Activated T-helper 9 cell treated with anti-CD3 and anti-CD28 coated beads, Interleukin-2, amount 50 U/mL, for 16 hours (primary cell): ENCODE measurements around the gene PKIB.
"Not testable (repeated sequence)": the region's sequence is repeated elsewhere in the genome, so short reads cannot be mapped to it uniquely, and the experiment has no call there.

ENCODE experiments used
- DNase-seq: peaks from one replicate; pipeline ENCODE4 v3.0.0-alpha.2; 2020; ENCODE audit warnings: low read depth

Gene PKIB

DNA sequence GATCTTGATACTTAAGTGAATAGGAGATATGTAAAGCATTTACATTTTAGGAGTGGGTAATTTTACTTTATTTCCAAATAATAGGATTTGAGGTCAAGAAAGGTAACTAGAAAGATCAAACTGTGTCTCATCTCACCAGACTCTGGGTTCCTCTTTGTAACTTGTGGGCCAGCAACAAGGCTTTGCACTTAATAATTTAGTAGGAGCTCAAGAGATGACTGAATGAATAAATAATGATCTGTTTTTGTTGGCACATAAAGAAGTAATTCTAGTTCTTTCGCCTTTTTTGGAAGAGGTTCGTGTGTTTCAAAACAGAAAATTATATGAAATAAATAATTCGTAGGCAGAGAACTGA is 101.9 kb downstream of the PKIB start:
- no peak for DNase-seq

DNA sequence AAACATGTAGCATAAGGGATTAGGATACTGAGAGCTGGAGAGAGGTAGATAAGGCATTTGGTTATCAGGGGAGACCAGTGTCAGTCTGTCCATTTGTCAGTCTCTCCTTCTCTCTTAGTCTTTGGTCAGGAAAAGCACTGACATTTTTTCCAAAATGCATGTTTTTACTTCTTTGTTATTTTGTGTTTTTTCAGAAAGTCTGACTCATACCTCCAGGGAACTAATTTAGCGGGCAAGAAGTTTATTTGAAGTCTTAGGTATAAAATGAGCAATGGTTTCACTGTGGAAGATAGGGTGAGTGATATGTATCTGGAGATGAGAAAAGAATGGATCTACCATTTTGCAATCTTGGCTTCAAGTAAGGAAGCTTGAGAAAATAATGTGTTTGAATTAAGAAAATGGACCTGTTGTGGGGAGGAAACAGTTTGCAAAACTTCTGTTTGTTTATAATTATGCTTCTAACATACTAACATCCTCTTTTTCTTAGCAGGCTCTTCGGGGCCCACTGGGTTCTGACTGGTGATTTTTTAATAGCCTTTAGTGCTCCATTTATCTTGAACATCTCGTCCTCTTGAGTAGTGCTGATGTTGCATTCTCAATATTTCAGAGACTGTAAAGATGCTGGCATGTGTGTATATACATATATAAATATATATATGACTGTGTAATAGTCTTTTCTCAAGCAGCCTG is 102.4 kb downstream of the PKIB start:
- DNase-seq: no peak

DNA sequence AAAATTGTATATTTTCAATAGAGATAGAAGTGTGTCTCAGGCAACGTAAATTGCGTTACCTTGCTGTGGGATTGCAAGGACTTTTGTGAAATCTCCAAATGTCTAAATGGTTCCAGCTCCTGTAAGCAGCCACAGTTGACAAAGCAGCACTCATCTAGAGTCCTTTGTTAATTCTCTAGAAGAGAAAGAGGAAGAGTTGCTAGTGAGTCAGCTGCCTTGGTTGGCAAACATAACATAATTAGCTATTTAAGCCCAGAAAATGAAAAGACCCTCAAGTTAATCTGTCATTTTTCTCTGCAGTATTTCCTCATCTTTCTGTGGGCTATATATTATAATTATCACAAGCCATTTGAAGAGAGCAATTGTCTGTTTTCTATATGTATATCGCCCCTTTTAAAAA is 102.9 kb downstream of the PKIB start:
- no peak for DNase-seq

DNA sequence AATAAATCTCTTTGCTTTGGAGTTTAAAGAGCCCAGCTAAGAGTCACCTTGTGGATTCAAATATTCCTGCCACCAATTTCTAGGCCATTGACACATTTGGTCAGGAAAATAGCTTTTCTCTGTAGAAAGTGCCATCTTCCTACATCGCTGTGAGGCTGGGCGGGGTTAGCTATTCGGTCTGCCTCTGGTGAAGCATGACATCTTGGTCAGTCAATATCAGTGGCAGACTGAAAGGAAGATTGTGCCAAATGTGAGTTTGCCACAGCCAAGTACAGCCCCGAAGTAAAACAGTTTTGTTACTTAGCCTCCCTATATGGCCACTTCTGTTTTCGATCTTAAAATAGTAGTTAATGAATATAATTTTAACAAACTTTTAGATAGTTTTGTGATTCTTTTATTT is 103.9 kb downstream of the PKIB start:
- no peak for DNase-seq

DNA sequence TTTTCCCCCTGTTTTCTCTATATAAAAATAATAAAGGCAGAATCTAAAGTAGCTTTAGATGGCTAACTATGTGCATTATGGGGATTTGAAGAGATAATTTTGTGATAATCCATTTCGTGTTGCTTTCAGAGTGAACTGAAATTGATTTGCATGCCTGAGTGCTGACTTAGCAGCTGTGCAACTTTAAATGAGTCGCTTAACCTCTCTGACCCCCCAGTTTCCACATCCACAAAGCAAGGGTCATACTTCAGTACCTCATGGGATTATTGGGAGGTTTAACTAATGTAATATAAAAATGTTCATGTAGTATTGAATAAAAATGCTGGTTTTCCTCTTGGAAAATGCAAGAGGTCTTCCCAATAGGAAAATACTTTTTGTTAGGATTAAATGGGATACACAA is 105.5 kb downstream of the PKIB start:
- DNase-seq: no peak

DNA sequence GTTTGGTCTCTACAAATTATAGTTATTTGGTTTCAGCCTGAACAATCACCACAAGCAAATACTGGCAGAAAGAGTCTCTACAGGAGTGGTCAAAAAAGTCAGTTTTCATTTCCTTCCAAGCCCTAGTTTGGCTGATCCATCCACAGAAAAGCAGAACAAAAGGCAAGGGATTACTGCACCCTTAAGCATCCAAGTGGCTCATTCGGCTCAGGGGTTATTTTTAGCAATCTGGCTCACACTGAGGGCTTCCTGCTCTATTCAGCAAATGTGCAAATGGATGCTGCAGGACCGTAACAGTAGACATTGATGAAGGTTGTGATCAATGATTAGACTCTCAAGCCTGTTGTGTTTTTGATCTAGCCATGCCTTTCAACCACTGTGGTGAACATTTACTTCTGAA is 107.1 kb downstream of the PKIB start:
- no peak for DNase-seq

DNA sequence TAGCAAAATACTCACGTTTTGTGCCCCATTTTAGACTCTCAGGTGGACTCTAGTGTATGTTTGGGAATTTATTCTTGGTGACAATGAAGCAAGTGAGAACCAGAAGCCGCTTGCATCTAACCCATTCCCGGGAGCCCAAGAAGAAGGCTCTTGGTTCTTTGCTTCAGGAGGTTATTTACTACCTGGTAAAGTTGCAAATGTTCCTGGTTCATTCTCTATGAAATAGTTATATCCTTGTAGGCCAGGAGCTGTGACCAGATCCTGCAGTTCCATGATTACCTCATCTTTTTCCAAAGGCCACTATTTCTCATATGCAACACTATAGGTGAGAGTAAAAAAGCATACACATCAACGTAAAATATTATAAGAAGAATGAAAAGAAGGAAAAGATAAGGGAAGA is 108.4 kb downstream of the PKIB start:
- no peak for DNase-seq

DNA sequence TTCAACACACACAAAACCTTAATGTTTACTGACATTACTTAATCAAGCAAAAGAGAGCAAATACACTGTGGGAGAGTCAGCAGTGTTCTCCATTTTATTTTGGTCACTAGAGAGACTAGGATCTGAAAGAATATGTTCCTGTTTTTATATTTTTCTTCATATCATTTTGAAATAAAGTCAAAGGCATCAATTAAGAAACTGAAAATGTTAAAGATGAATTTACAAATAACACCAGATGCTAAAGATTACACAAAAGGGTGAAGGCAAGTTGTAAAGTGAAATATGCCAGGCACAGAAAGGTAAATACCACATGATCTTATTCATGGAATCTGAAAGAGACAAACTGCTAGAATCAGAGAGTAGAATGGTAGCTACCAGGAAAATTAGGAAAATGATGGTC is 109.0 kb downstream of the PKIB start:
- no peak for DNase-seq

DNA sequence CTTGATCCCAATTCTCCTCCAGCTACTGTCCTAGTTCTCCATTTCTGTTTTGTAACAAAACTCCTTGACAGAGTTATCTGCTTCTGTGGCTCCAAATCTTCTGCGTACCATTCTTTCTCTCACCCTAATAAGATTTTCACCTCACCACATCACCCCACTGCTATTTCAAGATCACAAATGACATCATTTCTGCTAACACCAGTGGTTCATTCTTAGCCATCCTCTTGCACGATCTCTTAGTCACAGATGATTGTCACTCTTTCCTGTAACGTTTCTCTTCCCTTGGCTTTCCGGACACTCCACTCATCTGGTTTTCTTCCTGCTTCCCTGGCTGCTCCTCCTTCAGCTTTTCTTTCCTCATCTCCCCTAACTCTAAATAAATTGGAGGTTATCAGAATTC is 112.5 kb downstream of the PKIB start:
- DNase-seq: no peak

DNA sequence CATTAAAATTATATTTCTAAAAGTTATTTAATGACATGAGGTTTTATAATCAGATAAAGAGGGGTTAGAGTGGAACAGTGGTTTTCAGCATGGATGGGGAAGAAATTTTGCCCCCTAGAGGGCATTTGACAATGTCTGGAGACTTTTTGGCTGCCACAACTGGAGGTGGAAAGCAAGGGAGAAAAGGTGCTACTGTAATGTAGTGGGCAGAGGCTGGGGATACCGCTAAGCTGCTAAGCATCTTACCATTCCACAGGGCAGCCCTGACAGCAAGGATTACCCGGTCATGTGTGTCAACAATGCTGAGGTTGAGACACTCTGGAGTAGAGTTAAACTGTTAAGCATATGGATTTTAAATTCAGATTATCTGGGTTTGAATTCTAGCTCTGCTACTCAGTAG is 116.4 kb downstream of the PKIB start:
- no peak for DNase-seq

DNA sequence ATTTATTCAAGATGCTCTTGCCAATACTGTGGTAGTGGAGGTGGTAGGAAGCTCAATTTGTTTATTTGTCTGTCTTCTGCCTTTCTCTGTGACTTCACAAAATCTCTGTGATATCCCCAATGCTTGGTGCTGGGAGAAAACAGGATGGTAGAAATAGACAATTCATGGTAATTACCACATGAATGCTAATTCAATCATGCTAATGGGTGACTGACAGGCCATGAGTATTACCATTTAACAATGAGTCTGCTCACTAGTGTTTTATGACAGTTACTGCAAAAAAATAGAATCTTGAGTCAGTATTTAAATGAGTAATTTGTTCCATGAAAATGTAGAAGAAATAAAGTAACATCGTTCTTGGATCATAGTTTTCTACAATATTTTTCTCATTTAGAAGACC is 117.0 kb downstream of the PKIB start:
- no peak for DNase-seq

DNA sequence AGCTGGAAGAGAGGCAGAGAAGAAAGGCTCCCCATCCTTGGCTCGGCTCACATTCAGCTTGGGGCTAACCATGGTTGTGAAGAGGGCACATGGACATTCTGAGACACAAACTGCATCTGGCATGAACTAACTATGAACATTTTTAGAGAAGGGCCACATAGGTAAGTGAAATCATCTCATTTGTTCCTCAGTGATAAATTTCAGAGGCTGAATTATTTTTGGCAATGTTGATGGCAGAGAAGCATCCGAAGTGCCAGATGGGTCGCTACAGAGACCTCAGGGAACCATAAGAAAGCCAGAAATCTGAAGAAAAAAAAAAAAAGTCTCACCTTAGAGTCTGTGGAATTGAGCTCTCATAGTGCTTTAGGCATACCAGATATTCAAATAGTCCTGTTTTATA is 120.1 kb downstream of the PKIB start:
- no peak for DNase-seq

DNA sequence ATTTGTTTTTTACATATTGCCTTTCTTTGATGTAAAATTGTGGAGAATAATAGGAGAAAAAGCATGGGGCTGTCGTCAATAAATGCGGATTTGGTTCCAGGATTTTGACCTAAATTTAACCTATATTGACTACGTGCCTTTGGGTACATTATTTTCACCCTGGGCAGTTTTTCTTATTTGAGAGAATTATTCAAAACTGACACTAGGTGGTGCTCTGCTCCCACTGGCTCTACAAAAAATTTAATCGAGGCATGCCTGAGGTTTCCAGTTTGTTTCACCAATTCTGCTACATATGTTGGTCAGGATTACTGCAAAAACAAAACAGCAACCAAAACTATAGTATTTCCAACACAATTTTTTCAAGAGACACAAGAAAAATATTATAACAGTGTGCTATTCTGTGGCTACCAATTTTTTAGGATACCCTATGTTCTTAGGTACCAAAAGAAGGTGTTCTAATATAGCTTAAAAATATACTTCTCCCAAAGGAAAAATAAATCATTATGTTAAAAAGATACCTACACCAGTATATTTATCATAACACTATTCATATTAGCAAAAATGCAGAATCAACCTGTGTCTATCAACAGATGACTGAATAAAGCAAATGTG is 120.7 kb downstream of the PKIB start:
- no peak for DNase-seq

DNA sequence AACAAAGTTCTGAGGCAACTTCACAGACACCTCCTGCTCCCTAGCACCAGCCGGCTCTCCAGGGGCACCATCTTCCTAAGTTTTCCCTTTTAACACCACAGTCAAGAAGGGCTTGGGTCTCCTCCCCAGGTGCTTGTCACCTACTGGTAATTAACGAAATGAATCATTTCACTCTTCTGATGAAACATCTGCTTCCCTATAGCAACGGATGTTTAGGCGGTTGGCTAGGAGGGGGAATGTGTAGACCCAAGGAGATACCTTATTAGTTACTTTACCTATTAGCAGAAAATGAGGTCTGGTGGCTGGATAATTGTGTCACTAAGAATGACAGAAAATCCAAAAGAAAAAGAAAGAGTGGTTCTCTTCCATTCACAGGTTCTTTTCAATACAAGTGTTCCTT is 123.1 kb downstream of the PKIB start:
- DNase-seq: no peak

DNA sequence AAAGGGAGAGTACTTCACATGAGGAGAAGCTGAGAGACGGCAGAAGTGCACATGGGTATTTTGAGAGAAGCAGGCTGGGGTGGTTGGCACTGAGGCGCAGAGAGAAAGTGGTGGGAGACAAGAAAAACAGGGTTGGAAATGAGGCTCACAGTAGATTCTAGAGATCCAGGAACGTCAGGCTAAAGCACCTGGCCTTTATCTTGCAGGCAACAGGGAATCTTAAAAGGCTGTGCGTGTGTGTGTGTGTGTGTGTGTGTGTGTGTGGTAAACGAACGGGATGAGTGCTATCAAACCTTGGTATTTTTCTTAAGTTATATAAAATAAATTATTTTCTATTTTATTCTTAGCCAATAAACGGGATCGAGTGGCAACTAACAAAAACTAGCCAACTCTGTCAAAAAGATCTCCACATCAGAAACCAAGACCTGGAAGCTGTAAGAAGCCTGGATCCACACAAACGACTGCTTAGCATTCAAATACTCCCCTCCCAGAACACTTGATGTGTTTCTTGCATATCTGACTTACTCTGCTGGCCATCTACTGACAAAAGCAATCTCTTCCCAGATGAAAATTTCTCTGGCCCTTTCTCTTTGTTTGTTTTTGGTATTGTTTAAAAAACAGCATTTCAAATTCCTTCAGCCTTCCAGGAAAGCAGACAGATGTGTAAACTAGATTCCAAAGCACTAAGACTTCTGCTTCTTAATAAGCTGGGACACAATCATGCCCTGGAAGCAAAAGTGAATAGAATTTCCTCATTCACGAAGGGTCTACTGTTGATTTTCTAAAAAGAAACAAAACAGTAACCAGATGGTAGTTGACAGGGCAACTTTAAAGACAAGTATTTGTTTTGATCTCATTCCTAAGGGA is 124.6 kb downstream of the PKIB start:
- no peak for DNase-seq

DNA sequence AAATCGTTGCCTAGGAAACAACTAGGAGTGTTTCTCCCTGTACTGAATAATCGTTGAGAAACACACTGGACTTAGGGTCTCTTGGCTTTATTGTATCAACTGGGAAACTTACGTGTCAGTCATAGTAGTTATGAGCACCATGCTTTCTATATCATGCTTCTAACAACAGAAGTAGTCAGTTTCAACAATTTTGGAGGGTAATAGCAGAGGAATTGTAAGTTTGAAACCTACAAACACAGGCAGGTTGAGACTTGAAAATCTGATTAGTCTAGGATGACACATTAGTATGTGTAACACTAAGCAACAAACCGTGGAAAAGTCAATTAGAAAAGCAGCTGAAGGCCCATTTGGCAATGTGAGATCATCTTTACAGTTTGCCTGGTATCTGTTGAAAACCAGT is 125.4 kb downstream of the PKIB start:
- no peak for DNase-seq

DNA sequence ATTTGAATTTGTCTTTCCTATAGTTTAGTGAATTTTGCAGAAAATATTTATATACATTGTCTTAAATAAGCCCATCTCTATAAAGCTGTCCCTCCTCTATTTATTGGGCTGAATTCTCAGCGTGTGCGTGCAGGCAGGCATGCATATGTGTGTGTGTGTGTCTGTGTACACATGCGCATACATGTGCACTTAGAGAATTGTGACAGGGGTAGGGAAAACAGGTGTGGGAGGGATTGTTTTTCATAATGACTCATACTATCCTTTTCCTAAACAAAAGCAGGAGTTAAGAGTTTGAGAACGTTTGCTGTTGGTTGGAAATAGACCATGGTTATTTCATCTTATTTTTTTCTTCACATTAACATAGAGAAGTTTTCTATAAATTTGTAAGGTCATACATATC is 126.0 kb downstream of the PKIB start:
- no peak for DNase-seq

DNA sequence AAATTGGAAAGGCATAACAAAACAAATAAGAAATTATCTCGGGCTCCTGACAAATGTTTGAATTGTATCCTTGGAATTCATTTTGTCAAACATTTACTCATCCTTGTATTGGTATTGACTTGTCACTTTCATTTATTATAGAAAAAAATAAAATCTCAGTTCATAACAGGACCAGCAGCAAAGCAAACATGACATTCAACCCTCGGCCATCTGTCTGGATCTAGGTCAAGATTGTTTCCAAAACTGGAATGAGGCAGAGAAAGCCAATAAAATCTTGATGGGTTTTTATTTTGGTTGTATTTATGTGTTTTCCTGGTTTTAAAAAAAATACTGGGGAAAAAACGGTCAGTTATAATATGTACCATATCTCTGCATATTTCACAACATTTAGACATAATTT is 126.4 kb downstream of the PKIB start:
- DNase-seq: no peak

DNA sequence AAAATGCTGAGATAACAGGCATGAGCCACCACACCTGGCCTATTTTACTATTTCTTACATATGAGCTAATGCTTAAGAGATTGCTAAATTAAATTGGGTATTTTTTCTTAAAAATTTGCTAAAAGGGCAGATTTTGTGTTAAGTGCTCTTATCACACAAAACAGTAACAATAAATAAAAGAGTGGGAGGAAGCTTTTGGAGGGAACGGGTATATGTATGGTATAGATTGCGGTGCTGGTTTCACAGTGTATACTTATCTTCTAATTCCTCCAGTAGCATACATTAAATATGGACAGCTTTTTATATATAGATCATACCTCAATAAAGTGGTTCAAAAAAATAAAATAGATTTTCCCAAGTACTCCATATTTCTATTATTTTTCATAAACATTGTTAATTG is 129.9 kb downstream of the PKIB start:
- DNase-seq: no peak

DNA sequence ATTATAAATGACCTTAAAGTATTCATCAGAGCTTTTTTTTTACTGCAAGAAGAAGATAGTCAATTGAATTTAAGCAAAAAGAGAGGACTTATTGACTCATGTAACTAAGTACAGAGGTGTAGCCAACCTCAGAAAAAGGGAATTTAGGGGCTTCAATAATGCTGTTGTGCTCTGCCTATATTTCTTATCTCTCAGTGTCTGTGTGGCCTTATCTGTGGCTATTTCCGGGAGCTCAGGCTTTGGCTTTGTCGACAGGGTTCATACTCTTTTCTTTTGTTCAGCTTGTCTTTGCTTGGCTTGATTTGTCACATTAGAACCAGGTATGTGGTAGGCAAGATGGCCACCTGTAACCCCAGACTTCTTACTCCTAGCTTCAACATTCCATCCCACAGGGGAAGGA is 130.7 kb downstream of the PKIB start:
- no peak for DNase-seq

DNA sequence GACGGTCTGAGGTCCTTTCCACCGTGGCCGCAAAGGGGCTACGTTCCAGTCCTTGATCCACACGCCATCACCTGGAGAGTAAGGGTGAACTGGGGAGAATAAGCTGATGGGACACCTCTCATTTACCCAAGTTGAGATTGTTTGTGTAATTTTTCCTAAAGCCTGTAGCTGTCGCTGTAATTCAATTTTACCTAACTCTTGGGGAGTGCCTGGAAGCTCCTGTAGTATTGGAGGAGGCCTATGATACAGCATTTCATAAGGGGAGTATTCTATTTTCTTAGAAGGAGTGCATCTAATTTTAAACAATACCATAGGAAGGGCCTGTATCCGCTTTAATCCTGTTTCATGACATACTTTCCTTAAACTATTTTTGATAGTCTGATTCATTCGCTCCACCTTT is 134.0 kb downstream of the PKIB start:
- DNase-seq: not testable (repeated sequence)

DNA sequence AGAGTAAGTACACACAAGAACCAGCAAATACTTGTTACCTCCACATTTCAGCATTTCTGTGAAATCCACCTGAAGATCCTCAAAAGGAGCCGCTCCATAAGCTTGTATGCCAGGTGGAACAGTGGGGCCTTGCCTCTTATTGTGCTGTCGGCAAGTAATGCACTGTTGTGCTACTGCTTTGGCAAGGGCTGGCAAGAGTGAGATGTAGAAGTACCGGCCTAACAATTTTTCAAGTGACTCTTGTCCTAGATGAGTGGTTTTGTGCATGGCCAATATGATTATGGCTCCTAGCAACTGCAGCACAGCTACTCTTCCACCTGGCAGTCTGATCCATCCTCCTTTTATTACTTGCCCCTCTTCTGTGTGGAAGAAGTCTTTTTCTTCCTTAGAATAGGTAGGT is 134.7 kb downstream of the PKIB start:
- not testable (repeated sequence) for DNase-seq

DNA sequence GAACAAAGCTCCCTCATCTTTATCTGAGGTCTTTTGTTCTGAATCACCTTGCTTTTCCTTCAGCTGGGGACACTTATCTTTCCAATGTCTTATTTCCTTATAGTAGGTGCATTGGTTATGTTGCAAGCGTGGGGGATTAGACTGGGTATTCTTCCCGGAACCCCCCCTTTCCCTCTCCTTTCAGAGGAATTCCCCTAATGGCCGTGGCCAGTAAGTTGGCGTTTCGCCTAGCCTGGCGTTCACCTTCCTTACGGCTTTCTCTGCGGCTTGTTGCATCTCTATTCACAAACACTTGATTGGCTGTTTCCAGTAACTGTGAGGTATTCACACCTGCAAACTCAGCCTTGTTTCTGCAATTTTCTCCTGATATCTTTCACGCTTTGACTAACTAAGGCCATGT is 136.5 kb downstream of the PKIB start:
- no peak for DNase-seq

DNA sequence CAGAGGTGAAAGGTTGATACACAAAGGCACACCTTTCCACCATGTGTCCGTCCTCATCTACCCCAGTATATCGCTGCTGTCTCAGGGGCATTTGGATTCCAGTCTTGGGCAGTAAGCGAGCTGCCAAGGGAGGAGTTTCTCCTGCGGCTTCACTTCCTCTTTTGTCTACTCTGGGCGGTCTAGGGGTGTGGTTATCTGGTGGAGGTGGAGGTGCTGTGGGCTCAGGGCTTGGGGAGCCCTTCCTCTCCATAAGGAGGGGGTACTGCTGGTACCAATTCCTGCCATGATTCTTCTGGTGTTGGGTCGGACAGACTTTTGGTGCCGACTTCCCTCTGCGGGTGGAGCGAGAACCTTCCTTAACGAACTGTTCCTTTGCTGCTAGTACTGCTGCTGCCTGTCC is 137.4 kb downstream of the PKIB start:
- DNase-seq: no peak
